GM12878 (cell line): Measurements from ENCODE around the gene CDC42SE1. TPM values are rescaled to one million over a fixed set of nuclear protein-coding genes. Genes with fewer than 3 reads are reported as not detected.

Experiments used
- ATAC-seq: fragments of 200-7000 bp; cut with Tn5 transposase; 3 replicates; pipeline ENCODE4 v1.9.1; 2020; ENCODE audit warnings: mild to moderate bottlenecking, moderate library complexity
- BruUV-seq: library from RNA; stranded (reverse); fragments of 400-500 nt; replicated peaks from 2 replicates; lab custom pipeline; 2021; lab: Mats Ljungman, UMichigan
- CTCF ChIA-PET: fragments of 300-600 bp; sonication (Branson Sonifier 250); formaldehyde crosslinking; extraction: SDS; loops from one replicate; lab custom pipeline; 2021; ENCODE audit warnings: inconsistent platforms; lab: Yijun Ruan, JAX
- POLR2A ChIA-PET: fragments of 350-600 bp; formaldehyde crosslinking; extraction: SDS; loops from one replicate; lab custom pipeline; 2021; ENCODE audit warnings: inconsistent platforms; lab: Charles Lee
- RAD21 ChIA-PET: fragments of 300-600 bp; sonication (Branson Sonifier 250); formaldehyde crosslinking; loops from one replicate; lab custom pipeline; 2023; ENCODE audit warnings: antibody characterized with exemption; ENCODE audit not compliant: unreplicated experiment; lab: Charles Lee
- SMC1A ChIA-PET: fragments of 300-600 bp; sonication (Branson Sonifier 250); formaldehyde crosslinking; loops from one replicate; lab custom pipeline; 2023; ENCODE audit not compliant: unreplicated experiment, uncharacterized antibody; lab: Charles Lee
- DNase-seq: peaks from one replicate; pipeline ENCODE4 v3.0.0-alpha.2; 2011; ENCODE audit warnings: low read depth, low spot score
- FAIRE-seq: peaks from 3 replicates; lab custom pipeline; 2011; peaks lifted over from hg19 to GRCh38; lab: Jason Lieb, UNC
- H2AFZ ChIP-seq: 2 replicates; pipeline ENCODE4 v1.6.0; 2011; ENCODE audit warnings: low read depth, low read length, control low read depth; ENCODE audit not compliant: control insufficient read depth
- H3K27ac ChIP-seq: 2 replicates; pipeline ENCODE4 v1.5.1; 2011; ENCODE audit warnings: control low read depth; ENCODE audit not compliant: control insufficient read depth, insufficient read depth
- H3K27me3 ChIP-seq, 2 experiments: replicated peaks in 1 of 2; 2 replicates each; pipeline versions ENCODE4 v1.6.0 to v1.6.1; 2011; ENCODE audit warnings: low read length in 1 of 2; ENCODE audit not compliant: control insufficient read depth in 2 of 2, insufficient read depth in 2 of 2
- H3K36me3 ChIP-seq, 2 experiments: 2 replicates each; pipeline ENCODE4 v1.5.1; 2011; ENCODE audit warnings: low read length in 1 of 2; ENCODE audit not compliant: control insufficient read depth in 2 of 2, insufficient read depth in 2 of 2
- H3K4me1 ChIP-seq: 2 replicates; pipeline ENCODE4 v1.6.1; 2011; ENCODE audit warnings: mild to moderate bottlenecking, low read length, moderate library complexity, mixed read lengths; ENCODE audit not compliant: control insufficient read depth, insufficient read depth
- H3K4me2 ChIP-seq: 2 replicates; pipeline ENCODE4 v1.6.0; 2011; ENCODE audit warnings: control low read depth; ENCODE audit not compliant: control insufficient read depth, insufficient read depth
- H3K4me3 ChIP-seq: fragments of 200-600 bp; sonication (generic); 2 replicates; pipeline ENCODE4 v1.5.1; 2016
- H3K79me2 ChIP-seq: 2 replicates; pipeline ENCODE4 v1.6.0; 2011; ENCODE audit warnings: low read length; ENCODE audit not compliant: control insufficient read depth, insufficient read depth
- H3K9ac ChIP-seq: 2 replicates; pipeline ENCODE4 v1.8.0; 2011; ENCODE audit warnings: low read length, control low read depth, mixed read lengths; ENCODE audit not compliant: control insufficient read depth, insufficient read depth
- H3K9me3 ChIP-seq: replicated peaks from 3 replicates; pipeline ENCODE4 v1.5.1; 2011; ENCODE audit warnings: mild to moderate bottlenecking, low read length; ENCODE audit not compliant: control insufficient read depth, insufficient read depth
- H4K20me1 ChIP-seq: 2 replicates; pipeline ENCODE4 v1.6.0; 2011; ENCODE audit not compliant: control insufficient read depth, insufficient read depth
- GABPA ChIP-seq: IDR thresholded peaks from 2 replicates; pipeline ENCODE4 v1.6.1; 2014; ENCODE audit warnings: antibody characterized with exemption, low read depth, mild to moderate bottlenecking, inconsistent platforms
- HDGF ChIP-seq: fragments of 450-650 bp; IDR thresholded peaks from 2 replicates; pipeline ENCODE4 v1.6.1; 2016; ENCODE audit warnings: antibody characterized with exemption
- IKZF2 ChIP-seq, 2 experiments: fragments of 450-650 bp; IDR thresholded peaks; 2 replicates each; pipeline ENCODE4 v1.6.1; 2017; ENCODE audit warnings: mild to moderate bottlenecking in 2 of 2, moderate library complexity in 2 of 2
- MTA2 ChIP-seq: fragments of 450-650 bp; IDR thresholded peaks from 2 replicates; pipeline ENCODE4 v1.6.1; 2016; ENCODE audit warnings: low read depth, mild to moderate bottlenecking, moderate library complexity
- POLR2A ChIP-seq: IDR thresholded peaks from 2 replicates; pipeline ENCODE4 v1.6.1; 2011; ENCODE audit warnings: low read depth, mild to moderate bottlenecking, low read length
- POLR2AphosphoS2 ChIP-seq: IDR thresholded peaks from 2 replicates; pipeline ENCODE4 v1.6.1; 2011; ENCODE audit warnings: low read depth, mild to moderate bottlenecking, low read length, improper control_type of control experiment, moderate library complexity
- RELB ChIP-seq: fragments of 450-650 bp; IDR thresholded peaks from 2 replicates; pipeline ENCODE4 v1.6.1; 2017; ENCODE audit warnings: low read depth, mild to moderate bottlenecking, moderate library complexity
- SUPT20H ChIP-seq: IDR thresholded peaks from 2 replicates; pipeline ENCODE4 v1.6.1; 2011; ENCODE audit warnings: low read depth, mild to moderate bottlenecking, low read length, moderate library complexity, borderline replicate concordance; ENCODE audit not compliant: control insufficient read depth
- TAF1 ChIP-seq: IDR thresholded peaks from 2 replicates; pipeline ENCODE4 v1.6.1; 2011; ENCODE audit warnings: mild to moderate bottlenecking, low read depth, low read length, borderline replicate concordance
- ZBTB4 ChIP-seq: fragments of 450-650 bp; formaldehyde crosslinking; IDR thresholded peaks from 2 replicates; pipeline ENCODE4 v1.4.0; 2022; ENCODE audit warnings: mild to moderate bottlenecking, moderate library complexity
- WGBS: methylation state at CpG from one replicate; pipeline ENCODE4 v1.1.6; 2016; ENCODE audit warnings: low lambda C conversion rate; ENCODE audit not compliant: insufficient replicate concordance, insufficient coverage; ENCODE audit errors: missing lambda C conversion rate; 5-methylcytosine and 5-hydroxymethylcytosine counted together
- in situ Hi-C: fragments of 300-500 bp; cut with MboI; formaldehyde crosslinking; loops from 9 replicates; pipeline ENCODE4 v1.14.3; 2018; ENCODE audit warnings: mixed read lengths
- intact Hi-C: fragments of 100-400 bp; cut with micrococcal nuclease; formaldehyde crosslinking; loops from one replicate; pipeline ENCODE4 v1.14.2; 2022; ENCODE audit not compliant: unreplicated experiment
- polyA plus RNA-seq, 11 experiments: library from polyadenylated mRNA; depleted of rRNA in 4 of 11; unstranded in 6 of 11; stranded (reverse) in 5 of 11; fragments of >200 nt; fragmentation: Nextera tagmentation in 4 of 11; fragmentation: Illumina TruSeq in 1 of 11; extraction: Ambion mirVana in 4 of 11; extraction: Trizol in 1 of 11; gene quantifications; 1 replicate in 1 of 11; 2 replicates in 10 of 11; pipeline versions ENCODE4 v1.2.1 to v1.2.3, GENCODE V29; 2011 to 2016; ENCODE audit warnings: inconsistent platforms in 2 of 11, missing spikeins in 2 of 11, low read depth in 1 of 11
- total RNA-seq, 4 experiments: library from RNA; depleted of rRNA in 3 of 4; stranded (reverse); fragments of >200 nt in 3 of 4; fragmentation: Illumina TruSeq in 1 of 4; extraction: Trizol in 1 of 4; gene quantifications; 2 replicates each; pipeline versions ENCODE4 v1.2.1 to v1.2.3, GENCODE V29; 2013 to 2021

CDC42SE1 gene
- total and polyA plus RNA-seq, 10 of the 15 experiments (the other 5 are each of a cell fraction or from before 2014, with no cell fraction given) = 35.7 to 112 (median 74.3) TPM

GRCh38 chr1:151049458-151049857, 10.0 kb downstream of the CDC42SE1 start:
- H3K79me2 ChIP-seq = no peaks in the 10 kb centered on the region
- no peak overlapping the region for H2AFZ ChIP-seq
- ChIA-PET CTCF (interaction anchor here (1.0 to 9.5 kb wide), 4 partner anchors 10 to 53 kb away, joined by 3 to 76 read pairs (median 4); partner anchors contain the start of genes CDC42SE1, MINDY1 and MLLT11), RAD21 (no interaction called here), POLR2A (interaction anchor here (0.7 to 5.6 kb wide), 3 partner anchors 9 to 16 kb away, joined by 3 to 65 read pairs (median 4); partner anchors contain the start of genes CDC42SE1 and MLLT11), SMC1A (interaction anchor here (1.1 to 2.0 kb wide), 2 partner anchors 25 to 50 kb away, joined by 3 to 6 read pairs; no protein-coding TSS in a partner anchor)
- no peaks in the 10 kb centered on the region for H3K9me3 ChIP-seq
- no TSS peak for BruUV-seq
- ATAC-seq = no peak
- no peaks in the 10 kb centered on the region for H3K27me3 ChIP-seq
- intact Hi-C loops (no loop called here), in situ Hi-C loops (no loop called here)
- peaks cover 6 to 25% of the 10 kb centered on the region in 2 experiments for H3K36me3 ChIP-seq
- no peak for DNase-seq
- H4K20me1 ChIP-seq = no peaks in the 10 kb centered on the region; the same call in 1 of the 2 replicates
- no peak for FAIRE-seq
- peaks cover 8% of the 10 kb centered on the region; the same call in 1 of the 2 replicates for H3K4me1 ChIP-seq
- no peak overlapping the region for H3K9ac ChIP-seq
- 94% methylated on average over 5 of the region's 5 CpGs for WGBS
- TF ChIP-seq MTA2 = no peak
- 0 out of 2 replicates have a peak, but pooled peaks have one; percentile 26 for TF ChIP-seq POLR2AphosphoS2
- TF ChIP-seq POLR2A = peak; percentile 67
- H3K27ac ChIP-seq = no peak overlapping the region
- no peak overlapping the region for H3K4me2 ChIP-seq
- no peak overlapping the region for H3K4me3 ChIP-seq

GRCh38 chr1:151048645-151049032, 10.8 kb downstream of the CDC42SE1 start:
- ChIA-PET SMC1A (interaction anchor here (0.9 to 2.0 kb wide), 3 partner anchors 8 to 53 kb away, joined by 3 to 6 read pairs (median 5); no protein-coding TSS in a partner anchor), RAD21 (interaction anchor here (1.5 to 2.2 kb wide), 3 partner anchors 9 to 51 kb away, joined by 4 to 12 read pairs (median 7); partner anchors contain the start of gene MINDY1), POLR2A (interaction anchor here (0.7 to 5.6 kb wide), 3 partner anchors 11 to 218 kb away, joined by 4 to 65 read pairs (median 4); partner anchors contain the start of genes CDC42SE1, GABPB2 and MLLT11), CTCF (interaction anchor here (0.7 to 9.5 kb wide), 8 partner anchors 10 to 520 kb away, joined by 3 to 76 read pairs (median 4); partner anchors contain the start of genes CDC42SE1, MINDY1 and MLLT11)
- in situ Hi-C loops (no loop called here), intact Hi-C loops (no loop called here)
- H2AFZ ChIP-seq = peak overlapping the region; percentile 82; the same call in 1 of the 2 replicates
- no peak for DNase-seq
- FAIRE-seq = no peak
- H4K20me1 ChIP-seq = no peaks in the 10 kb centered on the region; the same call in 1 of the 2 replicates
- no peaks in the 10 kb centered on the region for H3K9me3 ChIP-seq
- H3K9ac ChIP-seq = peak overlapping the region; percentile 66; the same call in 1 of the 2 replicates
- H3K27me3 ChIP-seq = no peaks in the 10 kb centered on the region
- peak overlapping the region; percentile 99 for H3K4me2 ChIP-seq
- 65% methylated on average over 3 of the region's 3 CpGs for WGBS
- peak overlapping the region; percentile 87; the same call in 1 of the 2 replicates for H3K4me3 ChIP-seq
- no peaks in the 10 kb centered on the region for H3K79me2 ChIP-seq
- H3K27ac ChIP-seq = no peak overlapping the region; the same call in 1 of the 2 replicates
- BruUV-seq = no TSS peak
- peaks cover 3 to 18% of the 10 kb centered on the region in 2 experiments for H3K36me3 ChIP-seq
- ATAC-seq = no peak
- H3K4me1 ChIP-seq = peaks cover 8% of the 10 kb centered on the region; the same call in 1 of the 2 replicates
- TF ChIP-seq GABPA (no peak), POLR2A (0 out of 2 replicates have a peak, but pooled peaks have one; percentile 8), ZBTB4 (no peak), TAF1 (no peak), HDGF (no peak), SUPT20H (no peak), RELB (no peak), IKZF2 (IDR thresholded peaks at IDR 0.05) (no peak)
